B cell (primary cell): Measurements from ENCODE around the gene GNA12. TPM values are rescaled to one million over a fixed set of nuclear protein-coding genes. Genes with fewer than 3 reads are reported as not detected.

Source experiments
- ATAC-seq: fragments of 200-7000 bp; cut with Tn5 transposase; one replicate; pipeline ENCODE4 v1.10.0; 2021; ENCODE audit warnings: low read depth, mild to moderate bottlenecking, moderate number of reproducible peaks, moderate library complexity
- CTCF ChIA-PET: fragments of 350-600 bp; sonication (Branson Sonifier 250); formaldehyde crosslinking; loops from one replicate; lab custom pipeline; 2021; ENCODE audit warnings: antibody characterized with exemption, inconsistent platforms; lab: Charles Lee
- POLR2A ChIA-PET: fragments of 350-600 bp; sonication (Branson Sonifier 250); formaldehyde crosslinking; loops from one replicate; lab custom pipeline; 2021; ENCODE audit warnings: antibody characterized with exemption; lab: Charles Lee
- DNase-seq: peaks from one replicate; pipeline ENCODE4 v3.0.0; 2013
- H2AFZ ChIP-seq: 2 replicates; pipeline ENCODE4 v1.6.1; 2012; ENCODE audit warnings: mild to moderate bottlenecking, low read depth, low read length; ENCODE audit not compliant: insufficient read depth, poor library complexity, severe bottlenecking
- H3K27ac ChIP-seq, 2 donors: 1 replicate in 1 of 2; 2 replicates in 1 of 2; pipeline ENCODE4 v1.5.1; 2012 to 2013; ENCODE audit warnings: low read length in 2 of 2, mild to moderate bottlenecking in 2 of 2, moderate library complexity in 1 of 2
- H3K27me3 ChIP-seq, 4 experiments: fragments of 200-600 bp in 1 of 4; sonication (generic) in 1 of 4; replicated peaks in 1 of 4; 1 replicate in 2 of 4; 2 replicates in 2 of 4; pipeline versions ENCODE4 v1.6.1 to v1.7.0; 2013 to 2016; ENCODE audit warnings: low read length in 3 of 4, mild to moderate bottlenecking in 2 of 4, mixed read lengths in 1 of 4, moderate library complexity in 1 of 4; ENCODE audit not compliant: insufficient read depth in 4 of 4, control insufficient read depth in 3 of 4; ENCODE audit errors: control extremely low read depth in 1 of 4
- H3K36me3 ChIP-seq, 2 experiments: replicated peaks in 1 of 2; 1 replicate in 1 of 2; 2 replicates in 1 of 2; pipeline versions ENCODE4 v1.6.1 to v1.7.1; 2013; ENCODE audit warnings: low read length in 1 of 2; ENCODE audit not compliant: insufficient read depth in 2 of 2, control insufficient read depth in 1 of 2; ENCODE audit errors: control extremely low read depth in 1 of 2, extremely low read depth in 1 of 2
- H3K4me1 ChIP-seq, 2 donors: fragments of 200-600 bp in 1 of 2; sonication (generic) in 1 of 2; 1 replicate in 1 of 2; 2 replicates in 1 of 2; pipeline versions ENCODE4 v1.5.1 to v1.6.1; 2013 to 2017; ENCODE audit warnings: low read length in 2 of 2; ENCODE audit not compliant: control insufficient read depth in 2 of 2, insufficient read depth in 2 of 2
- H3K4me2 ChIP-seq: replicated peaks from 2 replicates; pipeline ENCODE3; 2012; ENCODE audit warnings: mild to moderate bottlenecking, low read depth, low read length; ENCODE audit not compliant: poor library complexity, severe bottlenecking
- H3K4me3 ChIP-seq, 5 experiments: fragments of 200-600 bp in 1 of 5; sonication (generic) in 1 of 5; 1 replicate in 3 of 5; 2 replicates in 2 of 5; pipeline versions ENCODE4 v1.5.1 to v1.7.0; 2011 to 2016; ENCODE audit warnings: low read length in 4 of 5, mild to moderate bottlenecking in 4 of 5, low read depth in 2 of 5, control low read depth in 1 of 5, moderate library complexity in 1 of 5; ENCODE audit not compliant: insufficient read depth in 1 of 5; ENCODE audit errors: control extremely low read depth in 1 of 5, extremely low read depth in 1 of 5
- H3K79me2 ChIP-seq: fragments of 200-600 bp; sonication (generic); one replicate; pipeline ENCODE4 v1.6.0; 2016; ENCODE audit warnings: low read length; ENCODE audit not compliant: control insufficient read depth, insufficient read depth
- H3K9ac ChIP-seq: fragments of 200-600 bp; sonication (generic); 2 replicates; pipeline ENCODE4 v1.6.1; 2017; ENCODE audit warnings: mild to moderate bottlenecking, low read length, moderate library complexity
- H3K9me3 ChIP-seq, 3 donors: one replicate each; pipeline versions ENCODE4 v1.6.1 to v1.7.1; 2013; ENCODE audit warnings: low read length in 2 of 3; ENCODE audit not compliant: control insufficient read depth in 2 of 3, insufficient read depth in 1 of 3; ENCODE audit errors: control extremely low read depth in 1 of 3
- H4K20me1 ChIP-seq: 2 replicates; pipeline ENCODE4 v1.6.0; 2012; ENCODE audit warnings: mild to moderate bottlenecking, low read length; ENCODE audit not compliant: insufficient read depth, control insufficient read depth, poor library complexity, severe bottlenecking
- H3K27ac Mint-ChIP-seq: one replicate; pipeline ENCODE4 v1.8.0; 2021; ENCODE audit warnings: mixed read lengths
- H3K27me3 Mint-ChIP-seq: one replicate; pipeline ENCODE4 v1.8.0; 2021; ENCODE audit warnings: mixed read lengths
- H3K4me1 Mint-ChIP-seq: one replicate; pipeline ENCODE4 v1.8.0; 2021; ENCODE audit warnings: mixed read lengths
- H3K4me3 Mint-ChIP-seq: one replicate; pipeline ENCODE4 v1.8.0; 2021; ENCODE audit warnings: mixed read lengths
- H3K9me3 Mint-ChIP-seq: one replicate; pipeline ENCODE4 v1.8.0; 2022; ENCODE audit warnings: mixed read lengths; ENCODE audit not compliant: insufficient read depth
- EZH2 ChIP-seq: IDR thresholded peaks from 2 replicates; pipeline ENCODE4 v1.6.1; 2012; ENCODE audit warnings: borderline replicate concordance, low read depth, mild to moderate bottlenecking, moderate library complexity, low read length; ENCODE audit not compliant: insufficient read depth, poor library complexity, severe bottlenecking
- WGBS: methylation state at CpG from one replicate; pipeline ENCODE4 v1.1.5; 2013; ENCODE audit warnings: missing lambda C conversion rate; ENCODE audit not compliant: insufficient coverage; 5-methylcytosine and 5-hydroxymethylcytosine counted together
- intact Hi-C: fragments of 100-400 bp; cut with micrococcal nuclease; formaldehyde crosslinking; loops from one replicate; pipeline ENCODE4 v1.10.0; 2022
- polyA plus RNA-seq: library from polyadenylated mRNA; depleted of rRNA; stranded (reverse); fragments of >200 nt; gene quantifications from 2 replicates; pipeline ENCODE4 v1.2.3, GENCODE V29; 2012
- total RNA-seq, 2 donors: library from RNA; stranded (reverse); fragments of 120-200 nt in 1 of 2; gene quantifications; 1 replicate in 1 of 2; 2 replicates in 1 of 2; pipeline versions ENCODE4 v1.2.3 to v1.2.4, GENCODE V29; 2013 to 2022
- TF ChIP-seq, protein P1 (sequence below): fragments of 200-600 bp; IDR thresholded peaks from one replicate; pipeline ENCODE4 v1.8.0; 2022; ENCODE audit warnings: antibody characterized with exemption, mild to moderate bottlenecking

The GNA12 gene
- total and polyA plus RNA-seq, 2 donors (not counting 1 experiment from before 2014, with no cell fraction given), result 34.6 to 110 TPM

DNA sequence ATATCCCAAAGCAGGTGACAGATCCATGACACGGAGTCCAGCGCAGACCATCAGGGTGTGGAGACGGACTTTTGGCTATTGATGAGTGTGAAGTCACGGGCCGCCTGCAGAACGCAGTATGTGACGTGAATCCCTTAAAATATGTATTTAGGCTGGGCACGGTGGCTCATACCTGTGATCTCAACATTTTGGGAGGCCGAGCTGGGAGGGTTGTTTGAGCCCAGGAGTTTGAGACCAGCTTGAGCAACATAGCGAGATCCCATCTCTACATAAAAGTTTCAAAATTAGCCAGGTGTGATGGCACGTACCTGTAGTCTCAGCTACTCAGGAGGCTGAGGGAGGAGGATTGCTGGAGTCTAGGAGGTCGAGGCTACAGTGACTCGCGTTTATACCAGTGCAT lies 158.0 kb downstream of the GNA12 start:
- H3K79me2 ChIP-seq, result no peaks in the 10 kb centered on the region
- peaks cover 17 to 18% of the 10 kb centered on the region in 2 donors for H3K4me1 ChIP-seq
- Mint-ChIP-seq H3K27me3 (peaks cover 39% of the 10 kb centered on the region), H3K4me3 (no peak overlapping the region), H3K4me1 (peaks cover 11% of the 10 kb centered on the region), H3K9me3 (no peaks in the 10 kb centered on the region), H3K27ac (no peak overlapping the region)
- peaks cover 0 to 47% (median 22%) of the 10 kb centered on the region in 4 experiments for H3K27me3 ChIP-seq
- ATAC-seq (no peak), DNase-seq (no peak)
- intact Hi-C loops, result no loop called here
- H3K36me3 ChIP-seq, result no peaks in the 10 kb centered on the region
- no peak overlapping the region for H3K27ac ChIP-seq
- no peak overlapping the region for H2AFZ ChIP-seq
- ChIA-PET CTCF (interaction anchor here (0.7 to 3.3 kb wide), 3 partner anchors 24 to 218 kb away, joined by 4 to 8 read pairs (median 4); no protein-coding TSS in a partner anchor), POLR2A (no interaction called here)
- TF ChIP-seq EZH2, result no peak
- no peak overlapping the region for H3K4me3 ChIP-seq
- no peak overlapping the region for H3K9ac ChIP-seq
- H3K9me3 ChIP-seq, result peaks cover 0 to 10% (median 0%) of the 10 kb centered on the region in 3 donors
- 93% methylated on average over 5 of the region's 14 CpGs for WGBS
- no peaks in the 10 kb centered on the region for H4K20me1 ChIP-seq
- no peak overlapping the region for H3K4me2 ChIP-seq

DNA sequence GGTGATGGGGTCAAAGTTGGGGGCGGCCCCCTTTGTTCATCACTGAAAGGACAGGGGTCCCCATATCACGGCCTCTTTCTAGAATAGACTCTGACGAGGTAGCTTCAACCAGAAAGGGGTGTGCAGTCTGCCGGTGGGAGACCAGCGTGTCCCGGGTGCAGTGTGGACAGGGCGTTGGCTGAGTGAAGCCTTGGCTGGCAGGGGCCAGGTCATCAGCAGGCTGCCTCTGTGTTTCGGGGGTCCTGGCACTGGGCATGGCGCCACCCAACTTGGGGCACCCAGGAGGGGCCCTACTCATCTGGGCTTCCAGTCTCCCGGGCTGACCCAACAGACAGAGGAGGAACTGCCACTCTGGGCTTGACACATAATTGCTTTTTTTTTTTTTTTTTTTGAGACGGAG lies 159.6 kb downstream of the GNA12 start:
- H3K4me1 Mint-ChIP-seq, result peaks cover 8% of the 10 kb centered on the region
- H3K27me3 Mint-ChIP-seq, result peaks cover 27% of the 10 kb centered on the region
- DNase-seq, result no peak
- H3K4me3 Mint-ChIP-seq, result no peak overlapping the region
- Histone ChIP-seq H3K36me3 (no peaks in the 10 kb centered on the region), H4K20me1 (no peaks in the 10 kb centered on the region), H3K79me2 (no peaks in the 10 kb centered on the region), H3K4me3 (no peak overlapping the region), H3K9me3 (peaks cover 0 to 10% (median 0%) of the 10 kb centered on the region in 3 donors), H3K9ac (no peak overlapping the region), H2AFZ (no peak overlapping the region), H3K4me1 (peaks cover 16 to 20% of the 10 kb centered on the region in 2 donors), H3K27me3 (peaks cover 0 to 36% (median 17%) of the 10 kb centered on the region in 4 experiments), H3K4me2 (no peak overlapping the region), H3K27ac (no peak overlapping the region)
- POLR2A ChIA-PET, result no interaction called here
- intact Hi-C loops, result no loop called here
- TF ChIP-seq, protein P1, sequence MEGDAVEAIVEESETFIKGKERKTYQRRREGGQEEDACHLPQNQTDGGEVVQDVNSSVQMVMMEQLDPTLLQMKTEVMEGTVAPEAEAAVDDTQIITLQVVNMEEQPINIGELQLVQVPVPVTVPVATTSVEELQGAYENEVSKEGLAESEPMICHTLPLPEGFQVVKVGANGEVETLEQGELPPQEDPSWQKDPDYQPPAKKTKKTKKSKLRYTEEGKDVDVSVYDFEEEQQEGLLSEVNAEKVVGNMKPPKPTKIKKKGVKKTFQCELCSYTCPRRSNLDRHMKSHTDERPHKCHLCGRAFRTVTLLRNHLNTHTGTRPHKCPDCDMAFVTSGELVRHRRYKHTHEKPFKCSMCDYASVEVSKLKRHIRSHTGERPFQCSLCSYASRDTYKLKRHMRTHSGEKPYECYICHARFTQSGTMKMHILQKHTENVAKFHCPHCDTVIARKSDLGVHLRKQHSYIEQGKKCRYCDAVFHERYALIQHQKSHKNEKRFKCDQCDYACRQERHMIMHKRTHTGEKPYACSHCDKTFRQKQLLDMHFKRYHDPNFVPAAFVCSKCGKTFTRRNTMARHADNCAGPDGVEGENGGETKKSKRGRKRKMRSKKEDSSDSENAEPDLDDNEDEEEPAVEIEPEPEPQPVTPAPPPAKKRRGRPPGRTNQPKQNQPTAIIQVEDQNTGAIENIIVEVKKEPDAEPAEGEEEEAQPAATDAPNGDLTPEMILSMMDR, result no peak
- no peak for TF ChIP-seq EZH2
- no peak for ATAC-seq
- H3K27ac Mint-ChIP-seq, result no peak overlapping the region
- WGBS, result 88% methylated on average over 10 of the region's 11 CpGs
- CTCF ChIA-PET, result interaction anchor here (1.5 to 5.6 kb wide), 3 partner anchors 15 to 233 kb away, joined by 4 to 64 read pairs (median 50); no protein-coding TSS in a partner anchor
- H3K9me3 Mint-ChIP-seq, result no peaks in the 10 kb centered on the region
